ENCODE measurements around the gene WDR81.

WDR81 gene

GRCh38 chr17:1735834-1736347, 11.4 kb downstream of the WDR81 start:
- ChIA-PET CTCF (no interaction called here), POLR2A (interaction anchor here (3.0 kb wide), 1 partner anchor 19 kb away, joined by 18 read pairs; no protein-coding TSS in a partner anchor)
- no peaks in the 10 kb centered on the region for H3K4me1 ChIP-seq (ENCODE audit: control insufficient read depth, insufficient read depth, low read length)
- H3K4me3 ChIP-seq (ENCODE audit: low read depth, low read length): no peak overlapping the region
- H3K27ac ChIP-seq (ENCODE audit: extremely low read depth, low read depth, low read length): no peak overlapping the region
- no peak for TF ChIP-seq SCRT1 (tag by site-specific recombination; IDR thresholded peaks at IDR 0.05; ENCODE audit: borderline replicate concordance)
- TF ChIP-seq ZNF792 (tag by site-specific recombination; IDR thresholded peaks at IDR 0.05): no peak
- TF ChIP-seq GLIS1 (tag by site-specific recombination; IDR thresholded peaks at IDR 0.05): no peak
- TF ChIP-seq, protein P1, sequence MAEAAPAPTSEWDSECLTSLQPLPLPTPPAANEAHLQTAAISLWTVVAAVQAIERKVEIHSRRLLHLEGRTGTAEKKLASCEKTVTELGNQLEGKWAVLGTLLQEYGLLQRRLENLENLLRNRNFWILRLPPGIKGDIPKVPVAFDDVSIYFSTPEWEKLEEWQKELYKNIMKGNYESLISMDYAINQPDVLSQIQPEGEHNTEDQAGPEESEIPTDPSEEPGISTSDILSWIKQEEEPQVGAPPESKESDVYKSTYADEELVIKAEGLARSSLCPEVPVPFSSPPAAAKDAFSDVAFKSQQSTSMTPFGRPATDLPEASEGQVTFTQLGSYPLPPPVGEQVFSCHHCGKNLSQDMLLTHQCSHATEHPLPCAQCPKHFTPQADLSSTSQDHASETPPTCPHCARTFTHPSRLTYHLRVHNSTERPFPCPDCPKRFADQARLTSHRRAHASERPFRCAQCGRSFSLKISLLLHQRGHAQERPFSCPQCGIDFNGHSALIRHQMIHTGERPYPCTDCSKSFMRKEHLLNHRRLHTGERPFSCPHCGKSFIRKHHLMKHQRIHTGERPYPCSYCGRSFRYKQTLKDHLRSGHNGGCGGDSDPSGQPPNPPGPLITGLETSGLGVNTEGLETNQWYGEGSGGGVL (tag by site-specific recombination; IDR thresholded peaks at IDR 0.05): no peak
- TF ChIP-seq ZNF660 (tag by site-specific recombination; IDR thresholded peaks at IDR 0.05): no peak
- no peak for TF ChIP-seq ZNF146 (tag by site-specific recombination; IDR thresholded peaks at IDR 0.05)
- TF ChIP-seq ZNF140 (tag by site-specific recombination; IDR thresholded peaks at IDR 0.05): no peak
- no peak for TF ChIP-seq MYNN (tag by site-specific recombination; IDR thresholded peaks at IDR 0.05; ENCODE audit: borderline replicate concordance)
- H3K9me3 ChIP-seq (ENCODE audit: control insufficient read depth, insufficient read depth, low read depth, low read length): no peaks in the 10 kb centered on the region
- peaks cover 0 to 22% of the 10 kb centered on the region in 2 experiments; a peak in 1 of 3 replicates for H3K36me3 ChIP-seq (ENCODE audit: control insufficient read depth in 2 of 2, insufficient read depth in 1 of 2, low read length in 2 of 2)

DNA sequence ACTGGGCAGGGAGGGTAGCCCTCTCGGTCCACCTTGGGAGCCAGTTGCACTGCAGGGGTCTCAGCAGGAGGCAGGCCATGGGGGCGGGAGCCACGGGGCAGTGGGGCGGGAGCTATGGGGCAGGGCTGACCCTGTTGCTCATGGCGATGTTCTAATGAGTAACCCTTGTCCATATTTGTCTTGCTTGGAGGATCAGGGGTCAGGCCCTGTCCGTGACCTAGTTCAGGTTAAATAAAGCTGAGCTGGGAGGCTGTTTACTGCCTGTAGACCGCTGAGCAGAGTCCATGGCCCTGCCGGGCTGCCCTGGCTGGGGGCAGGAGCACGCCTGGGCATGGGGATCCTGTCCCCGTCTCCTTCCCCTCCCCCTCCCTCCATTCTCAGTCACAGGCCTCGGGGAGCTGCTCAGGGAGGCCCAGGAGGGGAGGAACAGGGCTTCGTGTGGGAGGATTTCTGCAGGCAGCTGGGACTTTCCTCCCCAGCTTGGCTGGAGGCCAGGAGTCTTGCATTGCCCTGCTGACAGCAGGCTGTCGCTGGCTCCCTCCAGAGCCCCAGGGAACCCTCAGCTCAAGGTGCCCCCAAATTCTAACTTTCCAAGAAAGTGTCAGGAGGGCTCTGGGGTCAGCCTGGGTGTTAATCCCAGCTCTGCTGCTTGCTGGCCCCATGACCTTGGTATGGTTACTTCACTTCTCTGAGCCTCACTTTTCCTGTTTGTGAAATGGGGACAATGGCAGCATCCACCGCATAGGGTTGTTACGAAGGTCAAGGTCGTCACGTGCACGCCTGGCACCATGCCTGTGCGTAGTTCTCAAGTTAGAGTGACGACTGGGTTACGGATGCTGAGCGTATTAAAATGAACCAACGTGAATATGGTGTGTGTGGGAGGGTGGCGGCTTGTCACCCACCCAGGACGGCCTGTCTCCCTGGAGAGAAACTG, 12.1 kb downstream of the WDR81 start:
- Histone ChIP-seq H3K9me3 (ENCODE audit: control insufficient read depth, insufficient read depth, low read depth, low read length) (no peaks in the 10 kb centered on the region), H3K36me3 (ENCODE audit: control insufficient read depth in 2 of 2, insufficient read depth in 1 of 2, low read length in 2 of 2) (peaks cover 0 to 18% of the 10 kb centered on the region in 2 experiments; a peak in 1 of 3 replicates), H3K27ac (ENCODE audit: extremely low read depth, low read depth, low read length) (no peak overlapping the region; the same call in 1 of the 2 replicates), H3K4me1 (ENCODE audit: control insufficient read depth, insufficient read depth, low read length) (no peaks in the 10 kb centered on the region), H3K4me3 (ENCODE audit: low read depth, low read length) (no peak overlapping the region)
- CTCF ChIA-PET: interaction anchor here (1.1 kb wide), 1 partner anchor 17 kb away, joined by 4 read pairs; no protein-coding TSS in a partner anchor
- POLR2A ChIA-PET: interaction anchor here (0.5 to 3.0 kb wide), 2 partner anchors 17 to 20 kb away, joined by 3 to 18 read pairs; no protein-coding TSS in a partner anchor
- TF ChIP-seq, protein P2, sequence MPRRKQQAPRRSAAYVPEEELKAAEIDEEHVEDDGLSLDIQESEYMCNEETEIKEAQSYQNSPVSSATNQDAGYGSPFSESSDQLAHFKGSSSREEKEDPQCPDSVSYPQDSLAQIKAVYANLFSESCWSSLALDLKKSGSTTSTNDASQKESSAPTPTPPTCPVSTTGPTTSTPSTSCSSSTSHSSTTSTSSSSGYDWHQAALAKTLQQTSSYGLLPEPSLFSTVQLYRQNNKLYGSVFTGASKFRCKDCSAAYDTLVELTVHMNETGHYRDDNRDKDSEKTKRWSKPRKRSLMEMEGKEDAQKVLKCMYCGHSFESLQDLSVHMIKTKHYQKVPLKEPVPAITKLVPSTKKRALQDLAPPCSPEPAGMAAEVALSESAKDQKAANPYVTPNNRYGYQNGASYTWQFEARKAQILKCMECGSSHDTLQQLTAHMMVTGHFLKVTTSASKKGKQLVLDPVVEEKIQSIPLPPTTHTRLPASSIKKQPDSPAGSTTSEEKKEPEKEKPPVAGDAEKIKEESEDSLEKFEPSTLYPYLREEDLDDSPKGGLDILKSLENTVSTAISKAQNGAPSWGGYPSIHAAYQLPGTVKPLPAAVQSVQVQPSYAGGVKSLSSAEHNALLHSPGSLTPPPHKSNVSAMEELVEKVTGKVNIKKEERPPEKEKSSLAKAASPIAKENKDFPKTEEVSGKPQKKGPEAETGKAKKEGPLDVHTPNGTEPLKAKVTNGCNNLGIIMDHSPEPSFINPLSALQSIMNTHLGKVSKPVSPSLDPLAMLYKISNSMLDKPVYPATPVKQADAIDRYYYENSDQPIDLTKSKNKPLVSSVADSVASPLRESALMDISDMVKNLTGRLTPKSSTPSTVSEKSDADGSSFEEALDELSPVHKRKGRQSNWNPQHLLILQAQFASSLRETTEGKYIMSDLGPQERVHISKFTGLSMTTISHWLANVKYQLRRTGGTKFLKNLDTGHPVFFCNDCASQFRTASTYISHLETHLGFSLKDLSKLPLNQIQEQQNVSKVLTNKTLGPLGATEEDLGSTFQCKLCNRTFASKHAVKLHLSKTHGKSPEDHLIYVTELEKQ (tag by site-specific recombination; IDR thresholded peaks at IDR 0.05; ENCODE audit: borderline replicate concordance): no peak
- TF ChIP-seq ZBTB8A (tag by site-specific recombination; IDR thresholded peaks at IDR 0.05) (peak; percentile 24; the same call in 1 of the 2 replicates), YY1 (tag by site-specific recombination; IDR thresholded peaks at IDR 0.05) (no peak), SP7 (tag by site-specific recombination; IDR thresholded peaks at IDR 0.05) (no peak), ZNF354C (tag by site-specific recombination; IDR thresholded peaks at IDR 0.05; ENCODE audit: borderline replicate concordance, low read depth) (no peak), ZNF48 (tag by site-specific recombination; IDR thresholded peaks at IDR 0.05) (no peak), ZNF174 (tag by site-specific recombination; IDR thresholded peaks at IDR 0.05) (no peak), ZNF530 (tag by site-specific recombination; IDR thresholded peaks at IDR 0.05; ENCODE audit: low read depth) (no peak), PRDM10 (tag by site-specific recombination; IDR thresholded peaks at IDR 0.05) (no peak), ZNF544 (tag by site-specific recombination; IDR thresholded peaks at IDR 0.05) (no peak), MZF1 (tag by site-specific recombination; IDR thresholded peaks at IDR 0.05; ENCODE audit: borderline replicate concordance) (no peak), ZNF10 (tag by site-specific recombination; IDR thresholded peaks at IDR 0.05) (no peak), SP2 (tag by site-specific recombination; IDR thresholded peaks at IDR 0.05) (no peak), GLI4 (tag by site-specific recombination; IDR thresholded peaks at IDR 0.05) (no peak)
- TF ChIP-seq, protein P1 (tag by site-specific recombination; IDR thresholded peaks at IDR 0.05): peak; percentile 35; the same call in 1 of the 2 replicates

All from HEK293 (cell line).